Measurements from ENCODE around the gene PGA3.
"Not testable (repeated sequence)": the region's sequence is repeated elsewhere in the genome, so short reads cannot be mapped to it uniquely, and the experiment has no call there.

The PGA3 gene

DNA sequence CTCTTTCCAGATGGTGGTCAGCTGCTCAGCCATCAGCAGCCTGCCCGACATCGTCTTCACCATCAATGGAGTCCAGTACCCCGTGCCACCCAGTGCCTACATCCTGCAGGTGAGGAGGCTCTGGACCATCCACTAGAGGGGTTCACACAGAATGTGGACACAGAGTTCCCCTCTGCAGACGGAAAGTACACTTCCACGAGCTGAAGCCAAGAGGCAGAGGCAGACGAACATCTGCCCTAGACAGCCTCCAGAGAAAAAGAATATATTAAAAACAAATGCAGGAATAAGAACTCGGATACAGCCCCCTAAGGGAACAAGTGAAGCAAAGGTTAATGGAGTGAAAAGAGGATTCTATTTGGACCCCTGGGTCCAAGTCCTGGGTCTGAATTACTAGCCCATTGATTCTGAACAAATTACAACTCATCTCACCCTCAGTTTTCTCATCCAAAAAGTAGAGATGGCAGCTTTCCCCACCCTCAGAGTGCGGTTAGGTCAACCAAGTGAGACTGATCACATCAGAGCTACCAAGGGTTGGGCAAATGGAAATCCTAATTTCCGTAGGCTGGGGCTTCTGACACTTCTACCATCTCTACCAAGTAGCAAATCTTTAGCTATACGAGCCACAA, 8.1 kb downstream of the PGA3 start:
- not testable (repeated sequence) for DNase-seq

DNA sequence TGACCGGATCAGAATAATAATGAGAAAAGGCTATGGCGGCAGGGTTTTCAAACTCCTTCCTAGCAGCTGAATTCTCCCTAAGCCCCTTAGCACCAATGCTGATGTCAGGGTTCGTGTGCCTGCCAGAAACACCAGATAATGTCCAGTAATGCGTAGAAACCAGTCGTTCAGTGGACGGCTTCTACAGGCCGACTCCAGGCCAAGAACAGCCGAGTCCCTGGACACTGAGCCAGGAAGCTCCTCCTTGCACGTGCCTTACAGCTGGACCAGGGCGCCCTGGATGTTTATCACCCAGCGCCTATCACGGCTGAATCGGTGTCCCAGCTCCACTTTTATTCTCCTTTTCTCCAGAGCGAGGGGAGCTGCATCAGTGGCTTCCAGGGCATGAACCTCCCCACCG, 8.9 kb downstream of the PGA3 start:
- DNase-seq = not testable (repeated sequence)

DNA sequence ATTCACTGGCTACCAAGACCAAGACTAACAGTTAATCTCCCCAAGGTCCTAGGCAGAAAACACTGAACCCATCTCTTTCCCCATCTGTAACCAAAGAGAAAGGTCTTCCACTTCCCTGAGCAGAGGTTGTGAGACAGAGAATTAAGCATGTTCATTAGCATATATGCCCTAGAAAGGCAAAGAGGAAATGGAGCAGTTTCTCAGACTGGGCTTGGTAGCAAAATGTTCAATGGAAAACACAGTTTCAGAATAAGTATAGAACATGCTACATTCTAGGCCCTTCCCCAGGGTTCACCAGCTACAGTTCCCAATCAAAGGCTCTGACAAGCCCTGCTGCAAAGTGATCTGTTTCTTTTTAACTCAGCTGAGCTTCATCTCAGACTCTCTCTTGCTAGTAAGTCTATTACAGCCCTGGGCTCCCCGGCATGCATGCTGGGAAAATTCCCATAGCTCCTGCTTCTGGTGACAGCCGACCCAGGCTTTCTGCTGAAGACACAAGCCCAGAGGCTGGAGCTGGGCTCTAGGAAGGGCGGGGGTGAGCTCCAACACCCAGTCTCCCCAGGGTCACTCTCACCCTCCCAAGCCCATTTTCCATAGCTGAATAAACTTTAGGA, 10.5 kb downstream of the PGA3 start:
- DNase-seq = not testable (repeated sequence)

DNA sequence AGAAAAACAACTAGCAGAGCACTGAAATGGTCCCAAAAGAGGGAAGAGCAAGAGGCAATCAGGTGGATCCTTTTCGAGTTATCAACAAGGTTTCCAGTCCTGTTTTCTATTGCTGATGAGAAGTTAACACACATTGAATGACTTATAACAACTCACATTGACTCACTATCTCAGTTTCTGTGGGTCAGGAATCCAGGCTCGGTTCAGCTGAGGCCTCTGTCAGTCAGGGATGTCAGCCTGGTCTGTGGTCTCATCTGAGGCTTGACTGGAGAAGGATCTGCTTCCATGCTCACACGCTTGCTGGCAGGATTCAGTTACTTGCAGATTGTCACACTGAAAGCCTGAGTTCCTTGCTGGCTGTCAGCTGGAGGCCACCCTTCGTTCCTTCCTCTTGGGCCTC, 15.0 kb downstream of the PGA3 start:
- not testable (repeated sequence) for DNase-seq

DNA sequence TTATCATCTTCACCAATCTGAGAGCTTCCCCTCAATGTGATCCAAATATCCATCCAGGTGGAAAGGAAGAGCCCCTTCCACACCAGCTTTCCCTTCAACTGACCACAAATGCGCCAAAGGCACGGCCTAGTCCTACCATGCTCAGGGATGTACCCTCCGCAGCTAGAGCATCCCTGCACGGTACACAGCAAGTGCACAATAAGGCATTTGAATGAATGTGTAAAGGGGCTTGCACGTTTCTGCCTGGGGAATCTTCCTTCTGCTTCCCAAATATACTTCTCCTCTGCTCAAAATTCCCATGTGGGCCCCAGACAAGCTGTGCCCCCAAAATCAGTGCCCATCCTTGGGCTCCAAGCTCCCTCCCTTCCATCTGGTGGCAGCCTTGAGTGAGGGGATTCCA, 15.7 kb downstream of the PGA3 start:
- DNase-seq = not testable (repeated sequence)

DNA sequence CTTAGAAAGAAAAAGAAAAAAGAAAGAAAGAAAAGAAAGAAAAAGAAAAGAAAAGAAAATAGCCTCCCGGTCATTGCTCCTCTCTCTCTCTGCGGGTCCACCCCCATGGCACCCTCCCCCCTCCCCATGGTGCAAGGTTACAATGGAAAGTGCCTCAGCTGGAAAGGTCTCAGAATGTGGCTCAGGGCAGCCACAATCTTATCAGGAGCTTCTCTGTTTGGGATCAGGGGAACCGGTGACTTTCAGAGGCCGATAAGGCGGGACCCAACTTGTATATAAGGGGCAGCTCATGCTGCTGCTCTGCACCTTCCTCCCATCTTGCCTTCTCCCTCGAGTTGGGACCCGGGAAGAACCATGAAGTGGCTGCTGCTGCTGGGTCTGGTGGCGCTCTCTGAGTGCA, 18.7 kb downstream of the PGA3 start, which contains the start of gene PGA4:
TSS of gene PGA4 (plus strand) at position 301 of the 400 bp plus-strand sequence. CDS start at position 355, 54 bp downstream.
- DNase-seq = not testable (repeated sequence)

DNA sequence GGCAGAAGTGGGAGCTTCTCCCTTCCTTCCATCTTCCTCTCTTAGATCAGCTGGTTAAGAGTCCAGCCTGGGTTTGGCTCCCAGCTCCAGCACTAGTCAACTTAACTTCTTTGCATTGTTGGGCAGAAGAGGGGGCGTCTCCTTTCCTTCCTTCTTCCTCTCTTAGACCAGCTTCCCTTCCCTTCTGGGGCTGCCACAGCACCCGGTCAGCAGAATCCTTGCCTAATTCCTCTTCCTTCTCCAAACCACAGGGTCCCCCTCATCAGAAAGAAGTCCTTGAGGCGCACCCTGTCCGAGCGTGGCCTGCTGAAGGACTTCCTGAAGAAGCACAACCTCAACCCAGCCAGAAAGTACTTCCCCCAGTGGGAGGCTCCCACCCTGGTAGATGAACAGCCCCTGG, 19.4 kb downstream of the PGA3 start:
- not testable (repeated sequence) for DNase-seq

DNA sequence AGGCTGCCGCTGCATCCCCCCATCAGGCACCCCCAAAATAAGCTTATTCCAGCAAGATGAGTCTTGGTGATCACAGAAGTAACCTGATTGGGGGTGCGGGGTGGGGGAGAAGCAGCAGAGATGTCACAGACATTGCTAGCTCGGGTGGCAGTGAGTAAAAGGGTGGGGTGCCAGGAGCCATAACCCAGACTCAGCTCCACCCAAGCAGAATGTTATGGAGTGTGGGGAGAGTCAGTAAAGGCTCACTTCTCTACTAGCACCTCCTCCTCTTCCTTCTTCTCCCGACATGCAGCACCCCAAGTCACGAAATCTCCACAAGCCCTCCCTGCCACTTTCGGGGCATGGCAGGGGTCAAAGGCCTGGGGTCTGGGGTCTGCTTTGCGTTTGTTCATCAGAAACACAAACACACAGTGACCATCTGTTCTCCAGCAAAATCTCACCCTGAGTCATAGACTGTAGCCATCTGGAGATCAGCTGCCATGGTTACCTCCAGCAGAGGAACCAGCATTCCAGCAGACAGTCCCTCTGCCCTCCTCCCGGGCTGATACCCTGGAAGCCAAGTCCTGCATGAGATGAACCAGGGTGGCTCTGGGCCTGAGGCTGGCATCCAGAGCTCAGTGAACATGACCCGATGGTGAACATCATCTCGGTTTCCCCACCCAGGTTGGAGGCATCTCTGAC, 23.3 kb downstream of the PGA3 start:
- not testable (repeated sequence) for DNase-seq

DNA sequence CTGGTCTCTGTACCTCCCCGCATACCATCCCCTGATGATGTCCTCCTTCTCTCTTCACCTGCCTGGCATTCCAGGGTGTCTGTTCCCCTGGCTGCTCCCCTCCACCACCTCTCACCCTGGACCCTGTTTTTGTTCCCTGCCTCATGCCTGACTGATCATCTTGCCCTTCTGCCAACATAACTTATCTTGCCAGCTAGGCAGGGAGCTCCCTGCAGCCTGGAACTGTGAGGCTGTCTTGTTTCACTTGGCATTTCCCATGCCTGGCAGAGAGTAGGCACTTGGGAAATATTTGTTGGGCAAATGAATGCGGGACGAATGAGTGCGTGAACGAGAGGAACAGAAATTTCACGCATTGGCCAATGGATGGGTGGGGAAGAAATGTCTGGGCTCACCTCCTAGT, 26.1 kb downstream of the PGA3 start:
- DNase-seq = not testable (repeated sequence)

DNA sequence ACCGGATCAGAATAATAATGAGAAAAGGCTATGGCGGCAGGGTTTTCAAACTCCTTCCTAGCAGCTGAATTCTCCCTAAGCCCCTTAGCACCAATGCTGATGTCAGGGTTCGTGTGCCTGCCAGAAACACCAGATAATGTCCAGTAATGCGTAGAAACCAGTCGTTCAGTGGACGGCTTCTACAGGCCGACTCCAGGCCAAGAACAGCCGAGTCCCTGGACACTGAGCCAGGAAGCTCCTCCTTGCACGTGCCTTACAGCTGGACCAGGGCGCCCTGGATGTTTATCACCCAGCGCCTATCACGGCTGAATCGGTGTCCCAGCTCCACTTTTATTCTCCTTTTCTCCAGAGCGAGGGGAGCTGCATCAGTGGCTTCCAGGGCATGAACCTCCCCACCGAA, 27.7 kb downstream of the PGA3 start:
- not testable (repeated sequence) for DNase-seq

DNA sequence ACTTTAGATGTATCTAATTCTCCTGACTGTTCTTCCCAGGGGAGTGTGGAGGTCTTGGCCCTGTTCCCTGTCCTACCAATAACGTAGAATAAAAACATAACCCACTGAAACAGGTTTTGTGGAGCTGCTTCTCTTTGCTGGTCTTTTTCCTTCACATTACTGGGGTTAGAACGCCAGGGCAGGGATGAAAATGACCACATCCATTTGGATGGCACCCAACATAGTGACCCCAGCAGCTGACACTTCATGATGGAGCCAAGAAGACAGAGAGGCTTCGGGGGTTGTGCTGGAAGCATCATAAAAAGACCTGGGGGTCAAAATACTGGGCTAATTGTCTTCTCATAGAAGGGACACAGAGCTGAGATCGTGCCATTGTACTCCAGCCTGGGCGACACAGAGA, 28.3 kb downstream of the PGA3 start:
- not testable (repeated sequence) for DNase-seq

DNA sequence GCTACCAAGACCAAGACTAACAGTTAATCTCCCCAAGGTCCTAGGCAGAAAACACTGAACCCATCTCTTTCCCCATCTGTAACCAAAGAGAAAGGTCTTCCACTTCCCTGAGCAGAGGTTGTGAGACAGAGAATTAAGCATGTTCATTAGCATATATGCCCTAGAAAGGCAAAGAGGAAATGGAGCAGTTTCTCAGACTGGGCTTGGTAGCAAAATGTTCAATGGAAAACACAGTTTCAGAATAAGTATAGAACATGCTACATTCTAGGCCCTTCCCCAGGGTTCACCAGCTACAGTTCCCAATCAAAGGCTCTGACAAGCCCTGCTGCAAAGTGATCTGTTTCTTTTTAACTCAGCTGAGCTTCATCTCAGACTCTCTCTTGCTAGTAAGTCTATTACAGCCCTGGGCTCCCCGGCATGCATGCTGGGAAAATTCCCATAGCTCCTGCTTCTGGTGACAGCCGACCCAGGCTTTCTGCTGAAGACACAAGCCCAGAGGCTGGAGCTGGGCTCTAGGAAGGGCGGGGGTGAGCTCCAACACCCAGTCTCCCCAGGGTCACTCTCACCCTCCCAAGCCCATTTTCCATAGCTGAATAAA, 29.3 kb downstream of the PGA3 start:
- not testable (repeated sequence) for DNase-seq

DNA sequence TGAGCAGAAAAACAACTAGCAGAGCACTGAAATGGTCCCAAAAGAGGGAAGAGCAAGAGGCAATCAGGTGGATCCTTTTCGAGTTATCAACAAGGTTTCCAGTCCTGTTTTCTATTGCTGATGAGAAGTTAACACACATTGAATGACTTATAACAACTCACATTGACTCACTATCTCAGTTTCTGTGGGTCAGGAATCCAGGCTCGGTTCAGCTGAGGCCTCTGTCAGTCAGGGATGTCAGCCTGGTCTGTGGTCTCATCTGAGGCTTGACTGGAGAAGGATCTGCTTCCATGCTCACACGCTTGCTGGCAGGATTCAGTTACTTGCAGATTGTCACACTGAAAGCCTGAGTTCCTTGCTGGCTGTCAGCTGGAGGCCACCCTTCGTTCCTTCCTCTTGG, 33.8 kb downstream of the PGA3 start:
- DNase-seq = not testable (repeated sequence)

DNA sequence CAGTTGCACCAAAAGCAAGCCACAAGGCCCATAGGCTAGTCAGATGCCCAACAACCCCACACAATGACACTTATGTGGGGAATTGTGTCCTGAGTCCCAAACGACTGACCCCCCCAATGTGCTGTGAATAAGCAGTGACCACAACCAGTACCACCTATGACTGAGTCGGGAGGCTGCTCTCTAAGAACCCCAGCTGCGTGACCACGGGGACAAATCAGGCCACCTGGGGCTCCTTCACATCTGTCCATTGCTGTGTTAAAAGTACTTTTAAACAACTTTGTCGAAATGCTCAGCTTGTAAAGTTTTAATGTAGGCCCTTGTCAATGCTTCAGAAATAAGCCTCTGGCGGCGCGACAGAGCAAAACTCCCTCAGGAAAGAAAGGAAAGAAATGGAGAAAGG, 37.0 kb downstream of the PGA3 start:
- not testable (repeated sequence) for DNase-seq

DNA sequence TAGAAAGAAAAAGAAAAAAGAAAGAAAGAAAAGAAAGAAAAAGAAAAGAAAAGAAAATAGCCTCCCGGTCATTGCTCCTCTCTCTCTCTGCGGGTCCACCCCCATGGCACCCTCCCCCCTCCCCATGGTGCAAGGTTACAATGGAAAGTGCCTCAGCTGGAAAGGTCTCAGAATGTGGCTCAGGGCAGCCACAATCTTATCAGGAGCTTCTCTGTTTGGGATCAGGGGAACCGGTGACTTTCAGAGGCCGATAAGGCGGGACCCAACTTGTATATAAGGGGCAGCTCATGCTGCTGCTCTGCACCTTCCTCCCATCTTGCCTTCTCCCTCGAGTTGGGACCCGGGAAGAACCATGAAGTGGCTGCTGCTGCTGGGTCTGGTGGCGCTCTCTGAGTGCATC, 37.6 kb downstream of the PGA3 start, which contains the start of gene PGA5:
TSS of gene PGA5 (plus strand) at position 301 of the 400 bp plus-strand sequence. CDS start at position 353, 52 bp downstream.
- DNase-seq = not testable (repeated sequence)

DNA sequence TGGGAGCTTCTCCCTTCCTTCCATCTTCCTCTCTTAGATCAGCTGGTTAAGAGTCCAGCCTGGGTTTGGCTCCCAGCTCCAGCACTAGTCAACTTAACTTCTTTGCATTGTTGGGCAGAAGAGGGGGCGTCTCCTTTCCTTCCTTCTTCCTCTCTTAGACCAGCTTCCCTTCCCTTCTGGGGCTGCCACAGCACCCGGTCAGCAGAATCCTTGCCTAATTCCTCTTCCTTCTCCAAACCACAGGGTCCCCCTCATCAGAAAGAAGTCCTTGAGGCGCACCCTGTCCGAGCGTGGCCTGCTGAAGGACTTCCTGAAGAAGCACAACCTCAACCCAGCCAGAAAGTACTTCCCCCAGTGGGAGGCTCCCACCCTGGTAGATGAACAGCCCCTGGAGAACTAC, 38.2 kb downstream of the PGA3 start:
- DNase-seq = not testable (repeated sequence)

DNA sequence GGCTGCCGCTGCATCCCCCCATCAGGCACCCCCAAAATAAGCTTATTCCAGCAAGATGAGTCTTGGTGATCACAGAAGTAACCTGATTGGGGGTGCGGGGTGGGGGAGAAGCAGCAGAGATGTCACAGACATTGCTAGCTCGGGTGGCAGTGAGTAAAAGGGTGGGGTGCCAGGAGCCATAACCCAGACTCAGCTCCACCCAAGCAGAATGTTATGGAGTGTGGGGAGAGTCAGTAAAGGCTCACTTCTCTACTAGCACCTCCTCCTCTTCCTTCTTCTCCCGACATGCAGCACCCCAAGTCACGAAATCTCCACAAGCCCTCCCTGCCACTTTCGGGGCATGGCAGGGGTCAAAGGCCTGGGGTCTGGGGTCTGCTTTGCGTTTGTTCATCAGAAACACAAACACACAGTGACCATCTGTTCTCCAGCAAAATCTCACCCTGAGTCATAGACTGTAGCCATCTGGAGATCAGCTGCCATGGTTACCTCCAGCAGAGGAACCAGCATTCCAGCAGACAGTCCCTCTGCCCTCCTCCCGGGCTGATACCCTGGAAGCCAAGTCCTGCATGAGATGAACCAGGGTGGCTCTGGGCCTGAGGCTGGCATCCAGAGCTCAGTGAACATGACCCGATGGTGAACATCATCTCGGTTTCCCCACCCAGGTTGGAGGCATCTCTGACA, 42.1 kb downstream of the PGA3 start:
- not testable (repeated sequence) for DNase-seq

DNA sequence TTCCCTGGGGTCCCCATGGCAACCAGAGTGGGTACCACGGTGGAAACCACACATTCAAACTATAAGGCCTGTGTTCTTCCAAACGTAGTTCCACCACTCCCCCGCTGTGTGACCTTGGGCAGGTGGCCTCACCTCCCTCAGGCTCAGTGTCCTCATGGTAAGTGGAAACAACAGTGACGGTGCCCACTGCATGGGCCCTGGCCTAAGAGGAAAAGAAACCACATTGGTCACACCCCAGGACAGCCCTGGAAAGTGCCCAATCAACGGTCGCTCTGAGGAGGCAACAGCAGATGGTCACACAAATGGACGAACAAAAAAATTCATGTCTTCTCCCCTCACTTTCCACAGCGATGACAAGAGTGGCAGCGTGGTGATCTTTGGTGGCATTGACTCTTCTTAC, 44.8 kb downstream of the PGA3 start:
- not testable (repeated sequence) for DNase-seq

DNA sequence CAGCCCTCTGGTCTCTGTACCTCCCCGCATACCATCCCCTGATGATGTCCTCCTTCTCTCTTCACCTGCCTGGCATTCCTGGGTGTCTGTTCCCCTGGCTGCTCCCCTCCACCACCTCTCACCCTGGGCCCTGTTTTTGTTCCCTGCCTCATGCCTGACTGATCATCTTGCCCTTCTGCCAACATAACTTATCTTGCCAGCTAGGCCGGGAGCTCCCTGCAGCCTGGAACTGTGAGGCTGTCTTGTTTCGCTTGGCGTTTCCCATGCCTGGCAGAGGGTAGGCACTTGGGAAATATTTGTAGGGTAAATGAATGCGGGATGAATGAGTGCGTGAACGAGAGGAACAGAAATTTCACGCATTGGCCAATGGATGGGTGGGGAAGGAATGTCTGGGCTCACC, 45.9 kb downstream of the PGA3 start:
- not testable (repeated sequence) for DNase-seq

DNA sequence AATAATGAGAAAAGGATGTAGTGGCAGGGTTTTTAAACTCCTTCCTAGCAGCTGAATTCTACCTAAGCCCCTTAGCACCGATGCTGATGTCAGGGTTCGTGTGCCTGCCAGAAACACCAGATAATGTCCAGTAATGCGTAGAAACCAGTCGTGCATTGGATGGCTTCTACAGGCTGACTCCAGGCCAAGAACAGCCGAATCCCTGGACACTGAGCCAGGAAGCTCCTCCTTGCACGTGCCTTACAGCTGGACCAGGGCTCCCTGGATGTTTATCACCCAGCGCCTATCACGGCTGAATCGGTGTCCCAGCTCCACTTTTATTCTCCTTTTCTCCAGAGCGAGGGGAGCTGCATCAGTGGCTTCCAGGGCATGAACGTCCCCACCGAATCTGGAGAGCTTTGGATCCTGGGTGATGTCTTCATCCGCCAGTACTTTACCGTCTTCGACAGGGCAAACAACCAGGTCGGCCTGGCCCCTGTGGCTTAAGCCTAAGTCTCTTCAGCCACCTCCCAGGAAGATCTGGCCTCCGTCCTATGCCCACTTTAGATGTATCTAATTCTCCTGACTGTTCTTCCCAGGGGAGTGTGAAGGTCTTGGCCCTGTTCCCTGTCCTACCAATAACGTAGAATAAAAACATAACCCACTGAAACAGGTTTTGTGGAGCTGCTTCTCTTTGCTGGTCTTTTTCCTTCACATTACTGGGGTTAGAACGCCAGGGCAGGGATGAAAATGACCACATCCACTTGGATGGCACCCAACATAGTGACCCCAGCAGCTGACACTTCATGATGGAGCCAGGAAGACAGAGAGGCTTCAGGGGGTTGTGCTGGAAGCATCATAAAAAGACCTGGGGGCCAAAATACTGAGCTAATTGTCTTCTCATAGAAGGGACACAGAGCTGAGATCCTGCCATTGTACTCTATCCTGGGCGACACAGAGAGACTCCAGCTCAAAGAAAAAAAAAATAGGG, 47.8 kb downstream of the PGA3 start:
- not testable (repeated sequence) for DNase-seq

DNA sequence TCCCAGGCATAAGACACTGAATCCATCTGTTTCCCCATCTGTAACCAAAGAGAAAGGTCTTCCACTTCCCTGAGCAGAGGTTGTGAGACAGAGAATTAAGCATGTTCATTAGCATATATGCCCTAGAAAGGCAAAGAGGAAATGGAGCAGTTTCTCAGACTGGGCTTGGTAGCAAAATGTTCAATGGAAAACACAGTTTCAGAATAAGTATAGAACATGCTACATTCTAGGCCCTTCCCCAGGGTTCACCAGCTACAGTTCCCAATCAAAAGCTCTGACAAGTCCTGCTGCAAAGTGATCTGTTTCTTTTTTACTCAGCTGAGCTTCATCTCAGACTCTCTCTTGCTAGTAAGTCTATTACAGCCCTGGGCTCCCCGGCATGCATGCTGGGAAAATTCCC, 49.0 kb downstream of the PGA3 start:
- not testable (repeated sequence) for DNase-seq
